GM19238 (cell line): Measurements from ENCODE around the gene MRPS12.
A peak's percentile ranks its signal among the peaks of the same experiment; 100 is the strongest.
"Not testable (repeated sequence)": the region's sequence is repeated elsewhere in the genome, so short reads cannot be mapped to it uniquely, and the experiment has no call there.

Source experiments
- DNase-seq: peaks from one replicate; pipeline ENCODE4 v3.0.0; 2011; ENCODE audit warnings: low spot score; ENCODE audit not compliant: insufficient read length

Gene MRPS12

DNA sequence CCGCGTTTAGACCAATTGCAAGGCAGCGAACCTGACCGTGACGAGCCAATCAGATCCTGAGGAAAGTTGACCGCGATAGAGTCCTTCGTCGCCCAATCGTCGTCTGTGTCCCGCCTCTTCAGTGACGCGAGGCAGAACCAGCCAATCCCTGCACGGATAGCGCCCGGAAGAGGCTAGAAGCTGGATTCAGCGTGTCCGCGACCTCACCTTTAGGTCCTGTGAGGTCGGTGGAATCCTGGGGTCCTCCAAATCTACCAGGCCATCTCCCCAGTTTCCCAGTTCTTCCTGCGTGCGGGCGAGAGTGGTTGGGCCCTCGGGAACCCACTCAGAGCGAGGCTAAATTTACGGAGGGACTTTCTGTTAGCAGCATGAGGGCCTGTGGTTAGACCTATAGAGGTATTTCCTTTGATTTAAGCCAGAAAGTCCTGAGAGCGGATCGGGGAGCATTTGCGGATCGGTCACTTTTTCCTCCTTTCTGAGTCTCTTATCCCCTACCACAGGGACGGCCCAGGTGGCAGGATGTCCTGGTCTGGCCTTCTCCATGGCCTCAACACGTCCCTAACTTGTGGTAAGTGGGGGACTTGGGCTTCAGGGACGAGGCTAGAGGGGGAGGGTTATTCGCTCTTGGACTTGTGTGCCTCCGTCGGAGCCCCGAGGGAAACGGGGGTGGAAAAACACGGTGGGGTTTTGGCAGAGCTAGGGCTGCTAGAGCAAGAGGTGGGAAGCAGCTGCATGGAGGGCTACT, at the start of gene MRPS12:
MRPS12 (plus strand) TSS at position 169 of the 745 bp plus-strand sequence; CDS start at position 520, 351 bp downstream.
- DNase-seq: peak; percentile 99

DNA sequence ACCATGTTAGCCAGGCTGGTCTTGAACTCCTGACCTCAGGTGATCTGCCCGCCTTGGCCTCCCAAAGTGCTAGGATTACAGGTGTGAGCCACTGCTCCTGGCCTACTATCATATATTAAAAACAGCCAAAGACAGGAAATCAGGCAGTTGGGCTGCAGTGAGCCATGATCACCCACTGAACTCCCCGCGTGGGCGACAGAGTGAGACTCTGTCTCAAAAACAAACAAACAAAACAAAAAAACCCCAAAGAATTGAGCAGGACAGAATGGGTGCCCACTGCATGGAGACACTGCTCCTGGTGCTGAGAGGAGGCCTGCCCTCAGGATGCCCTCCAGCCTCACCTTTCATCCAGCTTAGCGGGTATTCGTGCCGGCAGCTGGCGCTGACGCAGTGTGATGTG, 47.5 kb upstream of the MRPS12 start:
- DNase-seq: no peak

DNA sequence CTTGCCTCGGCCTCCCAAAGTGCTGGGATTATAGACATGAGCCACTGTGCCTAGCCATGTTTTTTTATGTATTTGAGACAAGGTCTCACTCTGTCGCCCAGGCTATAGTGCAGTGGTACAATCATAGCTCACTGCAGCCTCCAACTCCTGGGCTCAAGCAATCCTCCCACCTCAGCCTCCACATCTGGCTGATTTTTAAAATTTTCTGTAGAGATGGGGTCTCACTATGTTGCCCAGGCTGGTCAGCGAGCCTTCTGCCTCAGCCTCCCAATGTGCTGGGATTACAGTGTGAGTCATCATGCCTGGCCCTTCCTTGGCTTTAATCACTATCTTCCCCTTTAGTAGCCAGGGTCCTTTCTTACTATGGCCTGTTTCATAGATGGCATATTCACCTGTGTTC, 46.1 kb upstream of the MRPS12 start:
- DNase-seq: not testable (repeated sequence)

DNA sequence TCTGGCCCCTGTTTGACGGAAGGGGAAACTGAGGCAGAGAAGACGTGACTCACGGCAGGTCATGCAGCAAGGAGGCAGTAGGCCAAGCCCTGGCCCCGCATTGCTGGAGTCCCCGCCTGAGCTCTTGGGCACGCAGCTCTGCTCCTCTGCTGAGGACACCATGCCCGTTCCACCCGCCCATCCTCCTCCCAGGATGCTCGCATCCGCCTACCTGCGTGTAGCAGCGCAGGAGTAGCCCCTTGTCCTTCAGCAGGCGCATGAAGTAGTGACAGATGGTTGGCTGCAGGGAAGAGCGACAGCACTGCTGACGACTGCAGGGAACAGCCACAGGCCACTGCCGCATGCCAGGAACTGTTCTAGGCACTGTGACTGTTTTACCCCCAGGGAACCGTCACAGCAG, 41.9 kb upstream of the MRPS12 start:
- DNase-seq: no peak

DNA sequence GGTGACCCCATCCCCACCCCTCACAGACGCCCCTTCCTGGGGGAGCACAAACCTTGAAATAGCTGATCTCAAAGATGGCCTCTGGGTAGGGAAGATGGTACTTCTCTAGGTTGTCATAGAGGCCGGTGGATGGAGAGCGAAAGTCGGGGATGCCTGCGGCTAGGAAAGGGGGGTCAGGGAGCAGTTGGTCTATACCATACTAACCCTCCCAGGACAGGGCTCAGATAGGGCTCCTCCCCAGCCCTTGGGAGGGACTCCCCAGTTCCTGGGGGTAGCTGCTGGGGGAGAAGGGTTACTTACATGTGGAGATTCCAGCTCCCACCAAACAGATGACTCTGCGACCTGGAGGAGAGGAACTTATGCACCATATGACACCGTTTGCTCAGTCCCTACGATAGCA, 40.9 kb upstream of the MRPS12 start:
- DNase-seq: no peak

DNA sequence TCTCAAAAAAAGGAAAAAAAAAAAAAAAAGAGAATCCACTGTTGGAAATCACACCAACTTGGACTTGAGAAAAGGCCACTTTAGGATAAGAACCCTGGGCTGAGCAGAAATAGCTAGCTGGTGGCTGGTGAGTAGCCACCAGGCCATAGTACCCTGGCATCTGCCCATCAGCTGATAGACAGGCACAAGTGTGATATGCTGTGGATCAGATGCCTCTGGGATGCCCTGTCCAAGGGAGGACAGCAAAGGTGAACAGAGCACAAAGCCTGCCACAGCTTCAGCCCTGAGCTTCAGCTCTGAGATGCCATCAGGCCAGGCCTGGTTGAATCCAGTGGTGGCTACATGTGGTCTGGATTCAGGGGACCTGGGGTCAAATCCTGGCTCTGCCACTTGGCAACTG, 40.1 kb upstream of the MRPS12 start:
- no peak for DNase-seq

DNA sequence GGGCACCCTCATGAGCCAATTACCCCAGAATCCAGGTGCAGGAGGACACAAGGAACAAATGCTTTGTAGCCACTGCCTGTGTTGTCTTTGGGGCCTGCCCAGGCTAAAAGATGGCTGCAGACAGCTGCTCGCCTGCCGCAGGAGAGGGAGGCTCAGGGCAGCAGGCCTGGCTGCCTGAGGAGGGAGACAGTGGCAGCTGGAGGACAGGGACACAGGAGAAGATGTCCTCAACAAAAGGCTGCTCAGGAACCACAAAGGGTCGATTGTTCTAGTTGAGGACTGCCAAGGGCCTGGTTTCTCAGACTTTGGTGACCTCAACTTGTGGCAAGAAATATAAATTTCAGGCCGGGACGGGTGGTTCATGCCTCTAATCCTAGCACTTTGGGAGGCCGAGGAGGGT, 39.0 kb upstream of the MRPS12 start:
- no peak for DNase-seq

DNA sequence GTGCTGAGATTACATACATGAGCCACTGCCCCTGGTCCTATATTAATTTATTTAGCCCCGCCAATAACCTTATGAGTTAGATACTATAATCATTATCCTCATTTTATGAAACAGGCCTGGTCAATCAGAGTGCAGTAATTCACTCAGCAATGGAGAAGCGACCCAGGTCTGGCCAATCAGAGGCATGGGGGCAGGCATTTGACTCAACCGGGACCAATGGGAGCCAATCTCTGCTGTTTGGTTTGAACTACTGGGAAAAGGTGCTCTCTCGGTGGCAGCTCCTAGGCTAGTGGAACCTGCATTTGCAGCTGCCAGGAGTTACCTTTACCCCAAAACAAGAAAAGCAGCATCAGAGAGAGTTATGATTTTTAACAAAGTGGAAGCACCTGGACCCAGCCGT, 37.9 kb upstream of the MRPS12 start:
- no peak for DNase-seq

DNA sequence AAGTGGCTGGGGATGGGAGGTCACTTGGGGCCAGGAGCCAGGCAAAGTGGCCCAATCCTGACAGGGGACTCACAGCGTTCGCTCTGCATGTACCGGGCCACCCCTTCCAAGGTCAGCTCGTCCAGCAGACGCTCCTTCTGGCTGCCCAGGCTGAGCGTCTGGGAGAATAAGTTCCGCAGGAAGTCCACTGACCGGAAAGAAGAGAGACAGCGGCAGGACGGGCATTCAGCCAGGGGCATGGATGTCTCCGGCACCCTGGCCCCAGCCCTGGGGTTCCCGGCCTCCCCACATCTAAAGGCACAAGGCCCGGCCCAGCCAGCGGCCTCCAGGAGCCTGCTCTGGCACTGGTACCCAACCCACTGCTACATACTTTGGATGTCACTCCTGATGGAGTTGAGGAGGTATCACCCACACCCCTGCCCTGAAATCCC, 37.4 kb upstream of the MRPS12 start:
- DNase-seq: no peak

DNA sequence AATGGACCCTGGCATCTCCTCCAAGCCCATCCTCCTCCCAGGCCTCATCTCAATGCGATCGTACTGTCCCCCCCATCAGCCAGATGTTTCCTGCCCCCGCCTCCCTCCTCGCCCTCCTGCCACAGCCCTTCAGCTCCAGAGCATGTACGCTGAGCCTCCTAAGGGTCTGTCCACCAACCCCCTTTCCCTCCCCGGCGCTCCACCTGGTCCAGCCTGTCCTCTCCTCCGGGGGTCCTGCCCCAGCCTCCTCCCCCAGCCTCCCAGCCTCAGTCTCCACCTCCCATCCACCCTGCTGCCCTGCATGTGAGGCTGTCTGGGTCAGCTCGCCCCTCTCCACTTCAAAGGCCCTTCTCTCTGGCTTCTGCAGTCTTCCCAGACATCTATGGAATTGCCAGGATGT, 35.8 kb upstream of the MRPS12 start:
- no peak for DNase-seq

DNA sequence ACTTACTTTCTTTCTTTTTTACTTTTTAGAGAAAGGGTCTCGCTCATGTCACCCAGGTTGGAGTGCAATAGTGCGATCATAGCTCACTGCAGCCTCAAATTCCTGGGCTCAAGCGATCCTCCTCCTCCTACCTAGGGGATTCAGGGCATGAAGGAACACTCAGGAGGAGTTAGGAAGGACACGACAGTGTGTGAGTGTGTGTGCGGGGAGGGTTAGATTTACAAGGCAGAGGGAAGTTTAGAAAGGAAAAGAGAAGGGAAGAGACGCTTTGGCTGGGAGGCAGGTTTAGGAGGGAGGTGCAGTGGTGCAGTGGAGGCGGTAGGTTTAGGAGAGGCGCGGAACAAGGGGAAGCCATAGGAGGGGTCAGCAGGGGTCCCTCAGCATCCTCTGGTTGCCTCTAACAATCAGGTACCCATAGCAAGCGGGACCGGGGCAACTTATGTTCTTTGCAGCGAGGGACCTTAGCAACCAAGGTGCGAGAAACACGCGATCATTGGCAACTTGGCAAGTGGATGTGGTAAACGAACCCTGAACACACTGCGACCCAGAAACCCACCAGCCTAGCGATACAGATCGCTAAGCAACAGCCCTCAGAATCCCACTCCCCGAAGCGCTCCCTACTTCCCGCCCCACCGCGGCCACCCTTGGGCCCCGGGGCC, 31.8 kb upstream of the MRPS12 start:
- DNase-seq: no peak

DNA sequence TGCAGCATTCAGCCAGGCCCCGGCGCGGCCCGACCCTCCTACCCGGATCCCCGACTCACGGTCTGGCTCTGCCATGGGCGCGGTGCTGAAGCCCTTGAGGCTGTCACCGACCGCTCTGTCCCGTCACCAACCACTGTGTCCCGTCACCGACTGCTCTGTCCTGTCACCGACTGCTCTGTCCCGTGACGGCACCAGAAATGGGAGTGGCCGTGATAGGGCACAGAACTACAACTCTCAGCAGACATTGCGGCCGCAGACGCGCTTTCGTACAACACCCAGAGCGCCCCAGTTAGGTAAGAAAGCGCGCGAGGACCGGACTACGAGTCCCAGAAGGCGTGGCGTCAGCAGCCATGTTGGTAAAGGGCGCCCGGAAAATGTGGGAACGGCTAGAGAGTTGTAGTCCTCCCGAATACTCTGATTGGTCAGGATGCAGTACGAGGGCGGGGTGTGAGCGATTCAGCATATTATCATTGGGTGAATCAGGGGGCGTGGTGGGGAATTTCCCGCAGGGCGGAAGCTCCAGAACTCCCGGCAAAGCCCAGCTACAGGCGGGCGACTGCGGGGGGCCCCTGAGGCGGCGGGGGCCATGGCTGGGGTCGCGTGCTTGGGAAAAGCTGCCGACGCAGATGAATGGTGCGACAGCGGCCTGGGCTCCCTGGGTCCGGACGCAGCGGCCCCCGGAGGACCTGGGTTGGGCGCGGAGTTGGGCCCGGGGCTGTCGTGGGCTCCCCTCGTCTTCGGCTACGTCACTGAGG, 31.1 kb upstream of the MRPS12 start, which contains the start of the genes NFKBIB and SIRT2:
NFKBIB (plus strand) TSS at position 523 of the 755 bp plus-strand sequence; CDS start at position 587, 64 bp downstream.
SIRT2 (minus strand) TSS at position 172 of the 755 bp plus-strand sequence; CDS start at position 75, 97 bp downstream.
- DNase-seq: peak; percentile 98

DNA sequence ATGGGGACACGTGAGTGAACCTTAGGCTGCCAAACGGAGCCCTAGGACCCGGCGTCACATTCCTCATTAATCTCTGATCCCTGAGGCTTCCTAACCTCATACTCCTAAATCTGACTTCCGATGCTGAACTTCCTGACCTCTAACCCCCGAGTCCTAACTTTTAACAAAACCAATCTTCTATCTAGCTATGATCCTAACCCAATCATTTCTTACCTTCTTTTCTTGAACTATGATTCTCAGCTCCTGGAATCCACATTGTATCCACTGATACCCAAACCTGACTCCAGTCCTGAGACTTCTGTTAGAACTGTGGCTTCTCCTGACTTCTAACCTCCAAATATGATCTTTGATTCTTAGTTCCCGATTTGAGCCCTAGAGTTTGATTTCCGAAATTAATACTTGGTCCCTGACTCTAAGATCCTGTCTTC, 30.5 kb upstream of the MRPS12 start:
- DNase-seq: no peak

DNA sequence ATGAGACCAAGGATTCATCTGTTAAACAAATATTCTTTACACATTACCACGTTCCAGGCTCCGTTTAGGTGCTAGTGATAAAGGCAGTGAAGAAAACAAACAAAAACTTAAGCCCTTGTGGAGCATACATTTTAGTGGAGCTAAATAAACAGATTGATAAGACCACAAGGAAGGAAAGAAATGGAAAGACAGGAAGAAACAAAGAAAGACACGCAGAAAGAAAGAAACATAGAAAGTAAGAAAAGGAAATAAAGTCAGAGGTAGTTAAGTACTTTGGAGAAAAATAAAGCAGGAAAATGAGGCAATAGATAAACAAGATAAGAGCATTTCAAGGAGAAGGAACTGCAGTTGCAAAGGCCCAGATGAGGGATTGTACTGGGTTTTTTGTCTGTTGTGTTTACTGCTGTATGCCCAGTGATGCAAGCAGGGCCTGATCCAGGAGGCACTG, 30.0 kb upstream of the MRPS12 start:
- no peak for DNase-seq

DNA sequence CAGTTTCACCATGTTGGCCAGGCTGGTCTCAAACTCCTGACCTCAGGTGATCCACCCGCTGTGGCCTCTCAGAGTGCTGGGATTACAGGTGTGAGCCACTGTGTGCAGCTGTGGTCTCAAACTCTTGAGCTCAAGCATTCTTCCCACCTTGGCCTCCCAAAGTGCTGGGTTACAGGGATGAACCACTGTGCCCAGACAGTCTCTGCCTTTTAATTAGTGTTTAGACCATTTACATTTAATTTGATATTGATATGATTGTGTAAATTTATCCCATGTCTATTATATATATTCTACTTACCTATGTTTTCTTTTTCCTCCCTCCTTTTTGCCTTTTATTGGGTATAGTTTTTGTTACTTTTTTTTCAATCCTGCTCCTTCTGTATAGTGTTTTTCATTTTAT, 29.1 kb upstream of the MRPS12 start:
- no peak for DNase-seq

DNA sequence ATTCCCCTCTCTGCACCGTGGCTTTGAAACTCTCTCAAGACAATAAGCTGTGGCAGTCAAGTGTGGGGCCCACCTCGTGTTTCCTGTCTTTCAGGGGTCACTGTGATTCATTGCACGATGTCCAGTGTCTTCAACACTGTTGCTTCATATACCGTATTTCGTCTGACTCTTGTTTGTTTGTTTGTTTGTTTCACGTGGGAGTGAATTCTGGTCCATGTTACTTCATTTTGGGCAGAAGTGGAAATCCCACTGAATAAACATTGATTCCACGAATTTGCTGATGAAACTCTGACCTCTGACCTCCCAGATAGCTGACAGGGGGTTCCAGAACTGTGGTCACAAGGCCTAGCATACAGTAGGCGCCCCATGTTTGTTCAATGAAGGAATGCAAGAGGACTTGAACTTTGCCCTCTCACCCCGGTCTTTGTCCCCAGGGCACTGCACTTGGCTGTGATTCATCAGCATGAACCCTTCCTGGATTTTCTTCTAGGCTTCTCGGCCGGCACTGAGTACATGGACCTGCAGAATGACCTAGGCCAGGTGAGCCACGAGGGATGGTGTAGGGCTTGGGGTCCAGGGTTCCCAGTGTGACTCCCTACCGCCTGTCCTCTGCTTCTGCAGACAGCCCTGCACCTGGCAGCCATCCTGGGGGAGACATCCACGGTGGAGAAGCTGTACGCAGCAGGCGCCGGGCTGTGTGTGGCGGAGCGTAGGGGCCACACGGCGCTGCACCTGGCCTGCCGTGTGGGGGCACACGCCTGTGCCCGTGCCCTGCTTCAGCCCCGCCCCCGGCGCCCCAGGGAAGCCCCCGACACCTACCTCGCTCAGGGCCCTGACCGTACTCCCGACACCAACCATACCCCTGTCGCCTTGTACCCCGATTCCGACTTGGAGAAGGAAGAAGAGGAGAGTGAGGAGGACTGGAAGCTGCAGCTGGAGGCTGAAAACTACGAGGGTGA, 25.9 kb upstream of the MRPS12 start:
- no peak for DNase-seq

DNA sequence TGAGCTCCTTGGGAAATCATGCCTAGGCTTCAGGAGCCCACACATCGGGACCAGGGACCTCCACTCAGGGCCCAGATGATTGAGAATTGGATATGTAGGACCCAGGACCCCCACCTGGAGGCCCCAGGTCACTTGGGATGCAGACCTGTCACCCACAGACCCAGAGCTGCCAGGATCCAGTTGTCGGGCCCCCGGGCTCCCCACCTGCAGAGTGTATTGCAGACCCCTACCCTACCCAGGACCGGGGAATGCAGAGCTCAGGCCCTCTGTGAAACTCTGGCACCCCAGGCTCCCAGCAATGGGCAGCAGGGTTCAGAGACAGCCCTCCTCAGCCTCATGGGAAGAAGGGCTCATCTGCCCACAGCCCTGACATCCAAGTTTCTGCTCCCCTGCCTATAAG, 25.1 kb upstream of the MRPS12 start:
- no peak for DNase-seq

DNA sequence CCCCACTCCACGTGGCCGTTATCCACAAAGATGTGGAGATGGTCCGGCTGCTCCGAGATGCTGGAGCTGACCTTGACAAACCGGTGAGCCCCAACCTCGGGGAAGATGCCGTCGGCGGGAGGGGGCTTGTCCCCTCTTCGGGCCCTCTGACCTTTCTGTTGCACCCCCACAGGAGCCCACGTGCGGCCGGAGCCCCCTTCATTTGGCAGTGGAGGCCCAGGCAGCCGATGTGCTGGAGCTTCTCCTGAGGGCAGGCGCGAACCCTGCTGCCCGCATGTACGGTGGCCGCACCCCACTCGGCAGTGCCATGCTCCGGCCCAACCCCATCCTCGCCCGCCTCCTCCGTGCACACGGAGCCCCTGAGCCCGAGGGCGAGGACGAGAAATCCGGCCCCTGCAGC, 23.5 kb upstream of the MRPS12 start:
- no peak for DNase-seq

DNA sequence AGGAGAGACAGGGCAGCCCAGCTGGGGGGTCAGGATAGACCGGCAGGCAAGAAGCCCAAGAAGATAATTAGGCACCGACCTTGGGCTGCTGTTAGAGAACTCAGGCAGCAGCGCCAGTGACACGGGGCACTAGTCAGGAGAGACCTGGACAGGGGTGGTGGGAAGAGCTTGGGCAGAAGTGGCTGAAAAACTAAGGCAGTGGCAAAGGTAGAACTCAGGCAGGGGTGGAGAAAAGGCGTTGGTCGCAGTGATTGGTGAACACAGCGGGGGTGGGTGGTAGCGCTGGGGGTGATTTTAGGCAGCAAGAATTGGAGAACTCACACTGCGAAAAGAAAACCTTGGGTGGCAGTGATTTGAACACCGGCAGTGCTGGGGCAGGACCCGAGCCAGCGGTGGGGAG, 23.1 kb upstream of the MRPS12 start:
- no peak for DNase-seq

DNA sequence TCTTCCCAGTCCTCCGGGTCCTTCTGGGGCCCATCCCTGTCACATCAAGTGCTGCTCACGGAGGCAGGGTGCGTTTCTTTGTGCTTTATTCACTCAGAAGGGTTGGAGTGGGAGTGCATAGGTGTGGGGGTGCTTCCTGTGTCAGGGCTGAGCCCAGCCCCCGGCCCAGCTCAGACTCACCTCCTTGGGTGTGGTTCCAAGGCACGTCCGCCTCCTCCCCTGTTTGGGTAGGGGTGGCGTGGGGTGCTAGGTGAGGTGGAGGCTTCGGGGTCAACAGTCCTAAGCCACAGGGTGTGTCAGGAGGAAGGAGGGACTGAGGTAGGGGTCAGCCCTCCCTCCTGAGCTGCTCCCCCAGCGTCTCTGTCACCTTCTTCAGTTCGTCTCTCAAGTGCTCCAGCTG, 21.8 kb upstream of the MRPS12 start:
- no peak for DNase-seq

DNA sequence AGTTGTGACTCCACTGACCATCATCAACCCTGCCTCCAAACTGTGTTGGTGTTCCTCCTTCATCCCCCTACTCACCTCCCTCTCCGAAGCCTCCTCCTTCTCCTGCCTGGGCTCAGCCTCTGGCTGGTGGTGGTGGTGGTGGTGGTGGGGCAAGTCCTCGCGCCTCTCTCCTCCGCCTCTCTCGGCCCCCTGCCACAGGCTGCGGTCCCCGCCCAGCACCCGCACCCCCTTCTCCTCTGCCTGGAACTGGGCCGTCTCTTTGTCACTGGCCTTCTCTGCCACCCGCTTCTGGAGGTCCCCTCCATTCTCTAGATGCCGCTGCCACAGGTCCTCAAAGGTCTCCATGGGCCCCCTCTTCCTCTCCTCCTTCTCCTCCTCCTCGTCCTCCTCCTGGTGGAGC, 20.3 kb upstream of the MRPS12 start:
- no peak for DNase-seq
